HG03159 (cell line): ENCODE data around the gene TEX52.

Experiments used
- ATAC-seq: cut with Tn5 transposase; IDR thresholded peaks from one replicate; pipeline ENCODE4 v1.9.1; 2021; ENCODE audit warnings: mild to moderate bottlenecking, moderate library complexity; ENCODE audit not compliant: unreplicated experiment

The TEX52 gene

DNA sequence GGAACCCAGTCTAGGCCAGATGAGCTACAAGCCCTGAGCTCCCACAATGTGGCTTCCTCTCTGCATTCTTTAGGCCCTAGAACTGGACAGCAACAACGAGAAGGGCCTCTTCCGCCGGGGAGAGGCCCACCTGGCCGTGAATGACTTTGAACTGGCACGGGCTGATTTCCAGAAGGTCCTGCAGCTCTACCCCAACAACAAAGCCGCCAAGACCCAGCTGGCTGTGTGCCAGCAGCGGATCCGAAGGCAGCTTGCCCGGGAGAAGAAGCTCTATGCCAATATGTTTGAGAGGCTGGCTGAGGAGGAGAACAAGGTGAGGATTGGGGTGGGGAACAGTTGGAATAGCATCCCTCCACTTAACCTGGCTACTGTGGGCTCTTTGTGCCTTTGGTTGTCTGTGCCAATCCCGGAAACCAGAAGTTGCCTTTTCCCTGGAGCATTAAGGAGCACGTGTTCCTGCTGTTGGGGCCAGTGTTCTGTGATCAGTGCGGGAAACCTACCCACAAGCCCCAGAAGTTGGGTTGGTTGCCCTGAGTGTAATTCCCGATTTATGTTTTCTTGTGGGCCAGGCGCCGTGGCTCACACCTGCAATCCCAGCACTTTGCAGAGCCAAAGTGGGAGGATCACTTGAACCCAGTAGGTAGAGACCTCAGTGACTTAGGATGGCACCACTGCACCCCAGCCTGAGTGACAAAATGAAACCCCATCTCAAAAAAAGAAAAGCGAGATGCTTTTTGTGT is 55.6 kb downstream of the TEX52 start:
- ATAC-seq, result no peak

GRCh38 chr12:2800046-2800570 is 56.7 kb downstream of the TEX52 start:
- no peak for ATAC-seq
